ENCODE results near the gene TDP1.

GRCh38 chr14:89983375-89983774, 27.6 kb downstream of the TDP1 start:
- TF ChIP-seq EZH2 (IDR thresholded peaks at IDR 0.05; ENCODE audit: insufficient read depth, poor library complexity, severe bottlenecking) (no peak), EZH2phosphoT487 (IDR thresholded peaks at IDR 0.05; ENCODE audit: insufficient read depth, low read depth) (no peak)
